ENCODE measurements around the gene ARID1B.

Gene ARID1B

DNA sequence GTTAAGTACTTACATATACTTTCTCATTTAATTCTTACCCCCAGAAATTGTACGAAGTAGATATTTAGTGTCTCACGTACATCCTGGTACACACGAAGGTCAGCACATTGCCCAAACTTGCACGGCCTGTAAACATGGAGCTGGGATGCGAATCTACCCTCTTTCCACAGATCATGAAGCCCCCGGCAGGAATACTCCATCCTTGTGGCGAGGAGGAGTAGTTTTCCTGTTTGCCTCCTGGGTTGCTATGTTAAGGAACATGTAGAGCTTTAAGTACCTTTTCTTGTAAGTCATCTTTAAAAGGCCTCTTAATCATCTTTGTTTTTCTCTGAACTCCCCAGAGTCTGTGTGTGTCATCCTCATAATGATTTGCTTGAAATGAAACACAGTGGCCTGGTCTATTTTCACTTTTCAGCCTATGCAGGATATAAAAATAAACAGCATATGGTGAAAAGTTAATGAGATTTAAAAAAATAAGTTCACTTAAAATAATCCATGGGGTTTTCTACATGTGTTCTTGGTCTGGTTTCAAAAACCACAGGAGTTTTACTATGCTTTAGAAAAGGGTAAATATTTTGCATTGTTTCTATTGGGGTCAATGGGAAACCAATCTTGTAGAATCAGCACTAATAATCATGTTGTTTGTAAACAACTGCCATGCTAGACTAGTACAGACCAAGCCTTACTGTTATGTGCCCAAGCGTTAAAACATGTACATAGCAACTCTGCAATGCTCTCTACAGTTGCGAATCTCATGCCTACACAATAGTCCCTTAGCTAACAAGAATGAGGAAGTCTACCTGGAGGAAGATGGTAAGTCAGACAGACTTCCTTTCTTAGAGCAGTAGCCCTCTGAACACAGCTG is 9.3 kb upstream of the ARID1B start:
- Histone ChIP-seq H4K20me1 (ENCODE audit: low read depth, low read length) (no peaks in the 10 kb centered on the region), H3K9ac (ENCODE audit: low read length) (no peak overlapping the region), H3F3A (ENCODE audit: insufficient read depth) (peaks cover 10% of the 10 kb centered on the region), H3K4me3 (ENCODE audit: insufficient read depth, low read length, poor library complexity, severe bottlenecking) (no peak overlapping the region), H3K27ac (ENCODE audit: low read depth, low read length) (peak overlapping the region; percentile 69), H2AFZ (ENCODE audit: low read depth, low read length, severe bottlenecking) (no peak overlapping the region), H3K79me2 (ENCODE audit: insufficient read depth, low read length) (no peaks in the 10 kb centered on the region), H3K27me3 (ENCODE audit: low read length) (no peaks in the 10 kb centered on the region), H3K9me2 (replicated peaks; ENCODE audit: insufficient read depth, low read length) (no peaks in the 10 kb centered on the region), H3K36me3 (ENCODE audit: low read length) (no peaks in the 10 kb centered on the region), H3K4me2 (ENCODE audit: low read depth, low read length, poor library complexity, severe bottlenecking) (peak overlapping the region; percentile 45), H3K9me3 (ENCODE audit: insufficient read depth, low read length) (no peaks in the 10 kb centered on the region)
- TF ChIP-seq, protein P1, sequence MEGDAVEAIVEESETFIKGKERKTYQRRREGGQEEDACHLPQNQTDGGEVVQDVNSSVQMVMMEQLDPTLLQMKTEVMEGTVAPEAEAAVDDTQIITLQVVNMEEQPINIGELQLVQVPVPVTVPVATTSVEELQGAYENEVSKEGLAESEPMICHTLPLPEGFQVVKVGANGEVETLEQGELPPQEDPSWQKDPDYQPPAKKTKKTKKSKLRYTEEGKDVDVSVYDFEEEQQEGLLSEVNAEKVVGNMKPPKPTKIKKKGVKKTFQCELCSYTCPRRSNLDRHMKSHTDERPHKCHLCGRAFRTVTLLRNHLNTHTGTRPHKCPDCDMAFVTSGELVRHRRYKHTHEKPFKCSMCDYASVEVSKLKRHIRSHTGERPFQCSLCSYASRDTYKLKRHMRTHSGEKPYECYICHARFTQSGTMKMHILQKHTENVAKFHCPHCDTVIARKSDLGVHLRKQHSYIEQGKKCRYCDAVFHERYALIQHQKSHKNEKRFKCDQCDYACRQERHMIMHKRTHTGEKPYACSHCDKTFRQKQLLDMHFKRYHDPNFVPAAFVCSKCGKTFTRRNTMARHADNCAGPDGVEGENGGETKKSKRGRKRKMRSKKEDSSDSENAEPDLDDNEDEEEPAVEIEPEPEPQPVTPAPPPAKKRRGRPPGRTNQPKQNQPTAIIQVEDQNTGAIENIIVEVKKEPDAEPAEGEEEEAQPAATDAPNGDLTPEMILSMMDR (IDR thresholded peaks at IDR 0.05; ENCODE audit: insufficient read depth, low read length, poor library complexity, severe bottlenecking) = no peak

DNA sequence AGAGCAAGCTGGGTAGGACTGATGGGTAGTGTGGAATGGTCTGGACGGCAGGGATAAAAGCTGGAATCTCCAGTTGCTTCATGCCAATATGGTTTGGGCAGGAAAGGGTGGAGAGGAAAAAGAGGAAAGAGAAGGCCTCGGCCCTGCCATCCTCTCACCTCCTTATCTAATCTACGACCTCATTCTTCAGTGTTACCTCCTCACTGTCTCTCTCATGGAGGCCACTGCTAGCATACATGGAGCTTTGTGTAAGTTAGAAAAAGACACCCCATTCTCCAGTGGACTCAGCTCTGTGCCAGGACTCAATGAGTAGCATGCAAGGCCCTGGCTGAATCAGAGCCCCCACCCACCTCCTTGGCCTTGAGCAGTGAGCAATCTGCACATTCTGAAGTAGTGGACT is 6.1 kb upstream of the ARID1B start:
- Histone ChIP-seq H3K9me3 (ENCODE audit: insufficient read depth, low read length) (no peaks in the 10 kb centered on the region), H3K4me3 (ENCODE audit: insufficient read depth, low read length, poor library complexity, severe bottlenecking) (no peak overlapping the region), H3K9ac (ENCODE audit: low read length) (no peak overlapping the region), H2AFZ (ENCODE audit: low read depth, low read length, severe bottlenecking) (no peak overlapping the region), H3K9me2 (replicated peaks; ENCODE audit: insufficient read depth, low read length) (no peaks in the 10 kb centered on the region), H3K27me3 (ENCODE audit: low read length) (no peaks in the 10 kb centered on the region), H3K4me2 (ENCODE audit: low read depth, low read length, poor library complexity, severe bottlenecking) (no peak overlapping the region), H4K20me1 (ENCODE audit: low read depth, low read length) (no peaks in the 10 kb centered on the region), H3K27ac (ENCODE audit: low read depth, low read length) (no peak overlapping the region), H3K79me2 (ENCODE audit: insufficient read depth, low read length) (no peaks in the 10 kb centered on the region), H3K36me3 (ENCODE audit: low read length) (no peaks in the 10 kb centered on the region), H3F3A (ENCODE audit: insufficient read depth) (peaks cover 15% of the 10 kb centered on the region)
- TF ChIP-seq, protein P1 (IDR thresholded peaks at IDR 0.05; ENCODE audit: insufficient read depth, low read length, poor library complexity, severe bottlenecking) = no peak
- no peak for TF ChIP-seq EZH2phosphoT487 (conservative IDR thresholded peaks at IDR 0.05; ENCODE audit: low read length)

DNA sequence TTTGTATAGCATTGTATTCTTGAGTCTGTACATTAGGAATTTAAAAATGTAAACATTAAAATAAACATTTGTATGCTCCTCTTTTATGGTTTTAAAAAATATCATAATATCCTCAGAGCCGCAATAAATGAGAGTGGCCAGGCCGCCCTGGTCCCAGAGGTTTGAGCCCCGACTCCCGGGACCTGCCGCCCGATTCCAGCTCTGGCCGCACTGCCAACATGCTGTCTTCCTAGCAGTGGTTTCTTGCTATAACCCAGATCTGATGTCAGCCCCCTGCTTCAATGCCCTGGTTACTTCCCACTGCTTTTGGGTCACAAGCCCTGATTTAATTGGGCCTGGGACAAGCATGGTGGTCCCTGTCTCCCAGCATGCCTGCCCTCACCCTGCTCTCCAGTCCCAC is 5.4 kb upstream of the ARID1B start:
- Histone ChIP-seq H3K4me2 (ENCODE audit: low read depth, low read length, poor library complexity, severe bottlenecking) (no peak overlapping the region), H3K27ac (ENCODE audit: low read depth, low read length) (no peak overlapping the region), H3K27me3 (ENCODE audit: low read length) (no peaks in the 10 kb centered on the region), H2AFZ (ENCODE audit: low read depth, low read length, severe bottlenecking) (no peak overlapping the region), H4K20me1 (ENCODE audit: low read depth, low read length) (no peaks in the 10 kb centered on the region), H3K9ac (ENCODE audit: low read length) (no peak overlapping the region), H3K9me2 (replicated peaks; ENCODE audit: insufficient read depth, low read length) (no peaks in the 10 kb centered on the region), H3K36me3 (ENCODE audit: low read length) (no peaks in the 10 kb centered on the region), H3K9me3 (ENCODE audit: insufficient read depth, low read length) (no peaks in the 10 kb centered on the region), H3F3A (ENCODE audit: insufficient read depth) (peaks cover 20% of the 10 kb centered on the region), H3K4me3 (ENCODE audit: insufficient read depth, low read length, poor library complexity, severe bottlenecking) (no peak overlapping the region), H3K79me2 (ENCODE audit: insufficient read depth, low read length) (no peaks in the 10 kb centered on the region)
- no peak for TF ChIP-seq EZH2phosphoT487 (conservative IDR thresholded peaks at IDR 0.05; ENCODE audit: low read length)

DNA sequence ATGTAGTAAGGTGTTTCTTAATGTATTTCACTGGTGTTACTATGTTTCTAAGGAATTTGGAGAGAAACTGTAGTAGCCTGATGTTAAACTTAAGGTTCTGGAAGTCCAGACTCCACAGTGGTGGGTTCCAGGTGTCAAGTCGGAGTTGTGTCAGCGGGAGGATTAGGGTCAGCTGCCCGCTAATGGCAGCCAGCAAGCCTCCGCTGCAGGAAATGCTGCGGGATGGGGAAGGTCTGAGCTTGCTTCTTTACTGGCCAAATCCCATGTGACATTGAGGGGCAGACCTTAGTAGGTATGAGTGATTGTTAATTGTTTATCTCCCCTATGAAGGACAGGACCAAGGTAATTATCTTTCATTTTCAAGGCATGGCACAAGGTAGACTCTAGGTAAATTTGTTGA is 3.7 kb upstream of the ARID1B start:
- no peak overlapping the region for H3K27ac ChIP-seq (ENCODE audit: low read depth, low read length)
- no peaks in the 10 kb centered on the region for H3K79me2 ChIP-seq (ENCODE audit: insufficient read depth, low read length)
- H3K9ac ChIP-seq (ENCODE audit: low read length) = no peak overlapping the region
- H3K27me3 ChIP-seq (ENCODE audit: low read length) = no peaks in the 10 kb centered on the region
- H3F3A ChIP-seq (ENCODE audit: insufficient read depth) = peaks cover 14% of the 10 kb centered on the region
- H3K36me3 ChIP-seq (ENCODE audit: low read length) = no peaks in the 10 kb centered on the region
- no peak overlapping the region for H2AFZ ChIP-seq (ENCODE audit: low read depth, low read length, severe bottlenecking)
- no peak overlapping the region for H3K4me2 ChIP-seq (ENCODE audit: low read depth, low read length, poor library complexity, severe bottlenecking)
- no peaks in the 10 kb centered on the region for H4K20me1 ChIP-seq (ENCODE audit: low read depth, low read length)
- TF ChIP-seq, protein P1 (IDR thresholded peaks at IDR 0.05; ENCODE audit: insufficient read depth, low read length, poor library complexity, severe bottlenecking) = no peak
- no peak for TF ChIP-seq EZH2phosphoT487 (conservative IDR thresholded peaks at IDR 0.05; ENCODE audit: low read length)
- no peak overlapping the region for H3K4me3 ChIP-seq (ENCODE audit: insufficient read depth, low read length, poor library complexity, severe bottlenecking)
- H3K9me3 ChIP-seq (ENCODE audit: insufficient read depth, low read length) = no peaks in the 10 kb centered on the region
- no peaks in the 10 kb centered on the region for H3K9me2 ChIP-seq (replicated peaks; ENCODE audit: insufficient read depth, low read length)
